GM12878 (cell line): Measurements from ENCODE around the gene SPATA46. TPM values are rescaled to one million over a fixed set of nuclear protein-coding genes. Genes with fewer than 3 reads are reported as not detected.

ENCODE experiments used
- ATAC-seq: fragments of 200-7000 bp; cut with Tn5 transposase; 3 replicates; pipeline ENCODE4 v1.9.1; 2020; ENCODE audit warnings: mild to moderate bottlenecking, moderate library complexity
- BruUV-seq: library from RNA; stranded (reverse); fragments of 400-500 nt; replicated peaks from 2 replicates; lab custom pipeline; 2021; lab: Mats Ljungman, UMichigan
- CTCF ChIA-PET: fragments of 300-600 bp; sonication (Branson Sonifier 250); formaldehyde crosslinking; extraction: SDS; loops from one replicate; lab custom pipeline; 2021; ENCODE audit warnings: inconsistent platforms; lab: Yijun Ruan, JAX
- POLR2A ChIA-PET: fragments of 350-600 bp; formaldehyde crosslinking; extraction: SDS; loops from one replicate; lab custom pipeline; 2021; ENCODE audit warnings: inconsistent platforms; lab: Charles Lee
- RAD21 ChIA-PET: fragments of 300-600 bp; sonication (Branson Sonifier 250); formaldehyde crosslinking; loops from one replicate; lab custom pipeline; 2023; ENCODE audit warnings: antibody characterized with exemption; ENCODE audit not compliant: unreplicated experiment; lab: Charles Lee
- SMC1A ChIA-PET: fragments of 300-600 bp; sonication (Branson Sonifier 250); formaldehyde crosslinking; loops from one replicate; lab custom pipeline; 2023; ENCODE audit not compliant: unreplicated experiment, uncharacterized antibody; lab: Charles Lee
- DNase-seq: peaks from one replicate; pipeline ENCODE4 v3.0.0-alpha.2; 2011; ENCODE audit warnings: low read depth, low spot score
- FAIRE-seq: peaks from 3 replicates; lab custom pipeline; 2011; peaks lifted over from hg19 to GRCh38; lab: Jason Lieb, UNC
- H2AFZ ChIP-seq: 2 replicates; pipeline ENCODE4 v1.6.0; 2011; ENCODE audit warnings: low read depth, low read length, control low read depth; ENCODE audit not compliant: control insufficient read depth
- H3K27ac ChIP-seq: 2 replicates; pipeline ENCODE4 v1.5.1; 2011; ENCODE audit warnings: control low read depth; ENCODE audit not compliant: control insufficient read depth, insufficient read depth
- H3K27me3 ChIP-seq, 2 experiments: replicated peaks in 1 of 2; 2 replicates each; pipeline versions ENCODE4 v1.6.0 to v1.6.1; 2011; ENCODE audit warnings: low read length in 1 of 2; ENCODE audit not compliant: control insufficient read depth in 2 of 2, insufficient read depth in 2 of 2
- H3K36me3 ChIP-seq, 2 experiments: 2 replicates each; pipeline ENCODE4 v1.5.1; 2011; ENCODE audit warnings: low read length in 1 of 2; ENCODE audit not compliant: control insufficient read depth in 2 of 2, insufficient read depth in 2 of 2
- H3K4me1 ChIP-seq: 2 replicates; pipeline ENCODE4 v1.6.1; 2011; ENCODE audit warnings: mild to moderate bottlenecking, low read length, moderate library complexity, mixed read lengths; ENCODE audit not compliant: control insufficient read depth, insufficient read depth
- H3K4me2 ChIP-seq: 2 replicates; pipeline ENCODE4 v1.6.0; 2011; ENCODE audit warnings: control low read depth; ENCODE audit not compliant: control insufficient read depth, insufficient read depth
- H3K4me3 ChIP-seq: fragments of 200-600 bp; sonication (generic); 2 replicates; pipeline ENCODE4 v1.5.1; 2016
- H3K79me2 ChIP-seq: 2 replicates; pipeline ENCODE4 v1.6.0; 2011; ENCODE audit warnings: low read length; ENCODE audit not compliant: control insufficient read depth, insufficient read depth
- H3K9ac ChIP-seq: 2 replicates; pipeline ENCODE4 v1.8.0; 2011; ENCODE audit warnings: low read length, control low read depth, mixed read lengths; ENCODE audit not compliant: control insufficient read depth, insufficient read depth
- H3K9me3 ChIP-seq: replicated peaks from 3 replicates; pipeline ENCODE4 v1.5.1; 2011; ENCODE audit warnings: mild to moderate bottlenecking, low read length; ENCODE audit not compliant: control insufficient read depth, insufficient read depth
- H4K20me1 ChIP-seq: 2 replicates; pipeline ENCODE4 v1.6.0; 2011; ENCODE audit not compliant: control insufficient read depth, insufficient read depth
- CEBPB ChIP-seq, 2 experiments: fragments of 150-350 bp in 1 of 2; IDR thresholded peaks; 2 replicates each; pipeline ENCODE4 v1.6.1; 2012 to 2014; ENCODE audit warnings: low read depth in 2 of 2, low read length in 2 of 2, borderline replicate concordance in 1 of 2, inconsistent platforms in 1 of 2
- HCFC1 ChIP-seq: fragments of 150-350 bp; IDR thresholded peaks from 2 replicates; pipeline ENCODE4 v1.6.1; 2014; ENCODE audit warnings: low read length
- NRF1 ChIP-seq: conservative IDR thresholded peaks from 2 replicates; pipeline ENCODE4 v1.6.1; 2011; ENCODE audit warnings: mild to moderate bottlenecking, low read depth, low read length, improper control_type of control experiment
- PML ChIP-seq: IDR thresholded peaks from 2 replicates; pipeline ENCODE4 v1.6.1; 2012; ENCODE audit warnings: low read length, inconsistent platforms
- POLR2A ChIP-seq: IDR thresholded peaks from 2 replicates; pipeline ENCODE4 v1.6.1; 2011; ENCODE audit warnings: low read depth, mild to moderate bottlenecking, low read length
- SP1 ChIP-seq: IDR thresholded peaks from one replicate; pipeline ENCODE4 v1.6.1; 2011; ENCODE audit warnings: low read depth, low read length
- WGBS: methylation state at CpG from one replicate; pipeline ENCODE4 v1.1.6; 2016; ENCODE audit warnings: low lambda C conversion rate; ENCODE audit not compliant: insufficient replicate concordance, insufficient coverage; ENCODE audit errors: missing lambda C conversion rate; 5-methylcytosine and 5-hydroxymethylcytosine counted together
- in situ Hi-C: fragments of 300-500 bp; cut with MboI; formaldehyde crosslinking; loops from 9 replicates; pipeline ENCODE4 v1.14.3; 2018; ENCODE audit warnings: mixed read lengths
- intact Hi-C: fragments of 100-400 bp; cut with micrococcal nuclease; formaldehyde crosslinking; loops from one replicate; pipeline ENCODE4 v1.14.2; 2022; ENCODE audit not compliant: unreplicated experiment
- polyA plus RNA-seq, 11 experiments: library from polyadenylated mRNA; depleted of rRNA in 4 of 11; unstranded in 6 of 11; stranded (reverse) in 5 of 11; fragments of >200 nt; fragmentation: Nextera tagmentation in 4 of 11; fragmentation: Illumina TruSeq in 1 of 11; extraction: Ambion mirVana in 4 of 11; extraction: Trizol in 1 of 11; gene quantifications; 1 replicate in 1 of 11; 2 replicates in 10 of 11; pipeline versions ENCODE4 v1.2.1 to v1.2.3, GENCODE V29; 2011 to 2016; ENCODE audit warnings: inconsistent platforms in 2 of 11, missing spikeins in 2 of 11, low read depth in 1 of 11
- total RNA-seq, 4 experiments: library from RNA; depleted of rRNA in 3 of 4; stranded (reverse); fragments of >200 nt in 3 of 4; fragmentation: Illumina TruSeq in 1 of 4; extraction: Trizol in 1 of 4; gene quantifications; 2 replicates each; pipeline versions ENCODE4 v1.2.1 to v1.2.3, GENCODE V29; 2013 to 2021

SPATA46 gene
- total and polyA plus RNA-seq, 10 of the 15 experiments (the other 5 are each of a cell fraction or from before 2014, with no cell fraction given), result not detected

- no peaks in the 10 kb centered on the region for H3K79me2 ChIP-seq
- ChIA-PET CTCF (interaction anchor here (1.0 kb wide), 1 partner anchor 39 kb away, joined by 3 read pairs; no protein-coding TSS in a partner anchor), RAD21 (no interaction called here), SMC1A (no interaction called here), POLR2A (interaction anchor here (0.5 kb wide), 1 partner anchor 94 kb away, joined by 4 read pairs; no protein-coding TSS in a partner anchor)
- intact Hi-C loops (no loop called here), in situ Hi-C loops (no loop called here)
- no peak overlapping the region for H3K4me3 ChIP-seq
- ATAC-seq, result no peak
- H3K4me2 ChIP-seq, result no peak overlapping the region
- no peaks in the 10 kb centered on the region for H3K4me1 ChIP-seq
- H3K27ac ChIP-seq, result no peak overlapping the region
- H2AFZ ChIP-seq, result no peak overlapping the region
- FAIRE-seq, result no peak
- no peaks in the 10 kb centered on the region for H4K20me1 ChIP-seq
- TF ChIP-seq PML, result no peak
- no peak for TF ChIP-seq POLR2A
- TF ChIP-seq NRF1, result no peak
- TF ChIP-seq HCFC1, result no peak
- TF ChIP-seq CEBPB (IDR thresholded peaks at IDR 0.05; ENCODE audit: borderline replicate concordance in 1 of 2, low read depth in 2 of 2, low read length in 2 of 2), result no peak
- no peak for TF ChIP-seq SP1
- H3K36me3 ChIP-seq, result no peaks in the 10 kb centered on the region
- WGBS, result 2% methylated on average over 3 of the region's 3 CpGs
- H3K9ac ChIP-seq, result no peak overlapping the region
- DNase-seq, result no peak
- H3K27me3 ChIP-seq, result peaks cover 0 to 5% of the 10 kb centered on the region in 2 experiments; a peak in 3 of 4 replicates
- no peaks in the 10 kb centered on the region for H3K9me3 ChIP-seq
- BruUV-seq, result no TSS peak
Observed at GRCh38 chr1:162396201-162396906, 19.7 kb upstream of the SPATA46 start.
